Measurements from ENCODE around the gene PPM1K. TPM values are rescaled to one million over a fixed set of nuclear protein-coding genes. Genes with fewer than 3 reads are reported as not detected.

Gene PPM1K
- total and polyA plus RNA-seq, 2 experiments from 2014 or later: 9.1 to 12.0 TPM

DNA sequence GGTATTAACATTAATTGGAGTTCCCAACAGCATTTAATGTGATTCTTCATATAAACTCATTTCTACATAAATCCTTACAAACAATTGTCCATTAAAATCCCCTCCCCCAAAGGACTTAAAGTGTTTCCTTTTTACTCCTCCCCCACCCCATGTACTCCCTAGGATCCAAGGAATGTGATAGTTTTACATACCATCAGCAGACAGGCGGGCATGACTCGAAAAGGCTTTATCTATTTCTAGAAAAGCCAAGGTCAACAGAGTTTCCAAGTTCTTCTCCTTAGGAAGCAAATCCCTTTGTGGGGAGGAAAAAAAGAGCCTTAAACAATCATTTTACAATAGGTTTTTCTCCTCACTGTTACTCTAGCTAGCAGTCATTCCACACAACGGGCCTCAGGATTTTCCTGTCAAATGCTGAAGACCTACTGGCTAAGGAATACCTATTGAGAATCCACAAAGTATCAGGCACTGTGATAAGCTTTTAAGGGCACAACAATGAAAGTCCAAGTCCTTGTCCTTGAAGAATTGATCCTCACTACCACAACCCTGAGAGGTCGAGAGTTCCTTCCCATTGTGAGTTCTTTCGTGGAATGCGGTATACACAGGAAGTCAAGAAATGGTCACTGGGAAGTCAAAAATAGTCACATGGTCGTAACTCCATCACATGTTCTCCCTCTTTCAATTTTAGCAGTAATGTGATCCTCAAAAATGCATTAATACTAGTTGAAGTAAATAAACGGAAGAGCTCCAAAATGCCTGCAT lies 7.2 kb downstream of the PPM1K start:
- H3K27me3 Mint-ChIP-seq (ENCODE audit: insufficient read depth, low read depth, poor library complexity): peaks cover 4% of the 10 kb centered on the region
- H3K27ac Mint-ChIP-seq: peak overlapping the region; percentile 69; the same call in 1 of the 2 replicates
- Histone ChIP-seq H3K79me2 (replicated peaks; ENCODE audit: insufficient read depth) (peaks cover 4% of the 10 kb centered on the region), H3K27ac (ENCODE audit: low read depth) (no peak overlapping the region), H3K4me1 (ENCODE audit: insufficient read depth) (no peaks in the 10 kb centered on the region), H3K4me3 (no peak overlapping the region), H3K4me2 (no peak overlapping the region), H3K9me2 (ENCODE audit: insufficient read depth) (0 out of 2 replicates have a peak, but pooled peaks cover 4% of the 10 kb centered on the region), H3F3A (replicated peaks; ENCODE audit: low read depth) (no peaks in the 10 kb centered on the region), H3K36me3 (ENCODE audit: insufficient read depth) (peaks cover 11% of the 10 kb centered on the region; the same call in 1 of the 2 replicates), H4K20me1 (replicated peaks; ENCODE audit: insufficient read depth) (peaks cover 3% of the 10 kb centered on the region; the same call in 1 of the 2 replicates), H2AFZ (no peak overlapping the region), H3K27me3 (ENCODE audit: insufficient read depth) (peaks cover 6% of the 10 kb centered on the region)
- peak; percentile 39 for DNase-seq (ENCODE audit: low spot score)
- H3K9me3 Mint-ChIP-seq: peaks cover 26% of the 10 kb centered on the region
- peaks cover 17% of the 10 kb centered on the region for H3K4me1 Mint-ChIP-seq
- H3K4me3 Mint-ChIP-seq: no peak overlapping the region
- peaks cover 48% of the 10 kb centered on the region for H3K36me3 Mint-ChIP-seq (ENCODE audit: low read depth)
- peak; percentile 51 for ATAC-seq
- TF ChIP-seq JUNB (IDR thresholded peaks at IDR 0.05; ENCODE audit: unreplicated experiment) (no peak), POLR2AphosphoS5 (IDR thresholded peaks at IDR 0.05; ENCODE audit: low read depth) (no peak), CREB1 (CRISPR knock-in tag; IDR thresholded peaks at IDR 0.05; ENCODE audit: low read depth) (no peak), NANOG (IDR thresholded peaks at IDR 0.05; ENCODE audit: borderline replicate concordance) (no peak), EZH2phosphoT487 (IDR thresholded peaks at IDR 0.05; ENCODE audit: unreplicated experiment) (no peak), REST (IDR thresholded peaks at IDR 0.05; ENCODE audit: unreplicated experiment) (no peak)
- TF ChIP-seq, protein P1, sequence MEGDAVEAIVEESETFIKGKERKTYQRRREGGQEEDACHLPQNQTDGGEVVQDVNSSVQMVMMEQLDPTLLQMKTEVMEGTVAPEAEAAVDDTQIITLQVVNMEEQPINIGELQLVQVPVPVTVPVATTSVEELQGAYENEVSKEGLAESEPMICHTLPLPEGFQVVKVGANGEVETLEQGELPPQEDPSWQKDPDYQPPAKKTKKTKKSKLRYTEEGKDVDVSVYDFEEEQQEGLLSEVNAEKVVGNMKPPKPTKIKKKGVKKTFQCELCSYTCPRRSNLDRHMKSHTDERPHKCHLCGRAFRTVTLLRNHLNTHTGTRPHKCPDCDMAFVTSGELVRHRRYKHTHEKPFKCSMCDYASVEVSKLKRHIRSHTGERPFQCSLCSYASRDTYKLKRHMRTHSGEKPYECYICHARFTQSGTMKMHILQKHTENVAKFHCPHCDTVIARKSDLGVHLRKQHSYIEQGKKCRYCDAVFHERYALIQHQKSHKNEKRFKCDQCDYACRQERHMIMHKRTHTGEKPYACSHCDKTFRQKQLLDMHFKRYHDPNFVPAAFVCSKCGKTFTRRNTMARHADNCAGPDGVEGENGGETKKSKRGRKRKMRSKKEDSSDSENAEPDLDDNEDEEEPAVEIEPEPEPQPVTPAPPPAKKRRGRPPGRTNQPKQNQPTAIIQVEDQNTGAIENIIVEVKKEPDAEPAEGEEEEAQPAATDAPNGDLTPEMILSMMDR (conservative IDR thresholded peaks at IDR 0.05; ENCODE audit: low read depth in 2 of 2): no peak

DNA sequence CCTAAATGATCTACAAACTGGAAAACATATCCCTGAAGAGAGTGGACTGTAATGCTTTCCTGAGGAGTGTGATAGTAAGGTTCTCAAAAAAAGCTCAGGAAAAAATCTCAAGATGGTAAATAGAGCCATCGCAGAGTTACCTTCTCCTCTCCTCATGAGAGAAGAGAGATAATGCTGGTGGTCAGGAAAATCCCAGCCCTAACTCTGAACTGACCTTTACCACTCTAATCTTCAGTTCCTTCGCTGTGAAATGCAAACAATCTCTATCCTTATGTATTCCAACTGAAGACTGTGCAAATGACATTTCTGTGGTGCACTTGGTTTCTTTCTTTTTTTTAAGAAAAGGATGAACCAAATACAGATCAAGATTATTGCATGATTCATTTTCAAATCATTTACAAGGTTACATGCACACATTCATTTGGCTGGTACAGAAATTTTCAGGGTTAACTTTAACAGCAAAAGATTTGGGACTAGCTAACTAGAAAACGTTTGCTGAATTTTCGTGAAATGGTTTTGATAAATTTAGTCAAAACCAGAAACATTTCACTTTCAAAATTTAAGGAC lies 8.3 kb downstream of the PPM1K start:
- peaks cover 26% of the 10 kb centered on the region for H3K9me3 Mint-ChIP-seq
- H3K27ac Mint-ChIP-seq: no peak overlapping the region
- Histone ChIP-seq H3F3A (replicated peaks; ENCODE audit: low read depth) (no peaks in the 10 kb centered on the region), H2AFZ (no peak overlapping the region), H3K79me2 (replicated peaks; ENCODE audit: insufficient read depth) (peaks cover 4% of the 10 kb centered on the region; the same call in 1 of the 2 replicates), H3K27ac (ENCODE audit: low read depth) (no peak overlapping the region), H3K27me3 (ENCODE audit: insufficient read depth) (no peaks in the 10 kb centered on the region), H3K9me2 (ENCODE audit: insufficient read depth) (0 out of 2 replicates have a peak, but pooled peaks cover 4% of the 10 kb centered on the region), H3K36me3 (ENCODE audit: insufficient read depth) (peaks cover 11% of the 10 kb centered on the region; the same call in 1 of the 2 replicates), H4K20me1 (replicated peaks; ENCODE audit: insufficient read depth) (no peaks in the 10 kb centered on the region; the same call in 1 of the 2 replicates), H3K4me2 (no peak overlapping the region), H3K4me1 (ENCODE audit: insufficient read depth) (no peaks in the 10 kb centered on the region), H3K4me3 (no peak overlapping the region)
- peaks cover 48% of the 10 kb centered on the region for H3K36me3 Mint-ChIP-seq (ENCODE audit: low read depth)
- ATAC-seq: no peak
- H3K4me3 Mint-ChIP-seq: no peak overlapping the region
- H3K27me3 Mint-ChIP-seq (ENCODE audit: insufficient read depth, low read depth, poor library complexity): peaks cover 4% of the 10 kb centered on the region
- peaks cover 14% of the 10 kb centered on the region for H3K4me1 Mint-ChIP-seq
- DNase-seq (ENCODE audit: low spot score): no peak
- TF ChIP-seq ZNF331 (CRISPR knock-in tag; IDR thresholded peaks at IDR 0.05; ENCODE audit: low read depth) (no peak), CREB1 (CRISPR knock-in tag; IDR thresholded peaks at IDR 0.05; ENCODE audit: low read depth) (no peak), EZH2phosphoT487 (IDR thresholded peaks at IDR 0.05; ENCODE audit: unreplicated experiment) (no peak)
- TF ChIP-seq, protein P2, sequence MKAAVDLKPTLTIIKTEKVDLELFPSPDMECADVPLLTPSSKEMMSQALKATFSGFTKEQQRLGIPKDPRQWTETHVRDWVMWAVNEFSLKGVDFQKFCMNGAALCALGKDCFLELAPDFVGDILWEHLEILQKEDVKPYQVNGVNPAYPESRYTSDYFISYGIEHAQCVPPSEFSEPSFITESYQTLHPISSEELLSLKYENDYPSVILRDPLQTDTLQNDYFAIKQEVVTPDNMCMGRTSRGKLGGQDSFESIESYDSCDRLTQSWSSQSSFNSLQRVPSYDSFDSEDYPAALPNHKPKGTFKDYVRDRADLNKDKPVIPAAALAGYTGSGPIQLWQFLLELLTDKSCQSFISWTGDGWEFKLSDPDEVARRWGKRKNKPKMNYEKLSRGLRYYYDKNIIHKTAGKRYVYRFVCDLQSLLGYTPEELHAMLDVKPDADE (IDR thresholded peaks at IDR 0.05): no peak

Data from GM23338 (cell line).